GM23338 (cell line): ENCODE measurements around the gene BCL2A1. TPM values are rescaled to one million over a fixed set of nuclear protein-coding genes. Genes with fewer than 3 reads are reported as not detected.

Source experiments
- ATAC-seq: fragments of 200-7000 bp; cut with Tn5 transposase; 3 replicates; pipeline ENCODE4 v1.9.1; 2020
- DNase-seq: peaks from one replicate; pipeline ENCODE4 v3.0.0-alpha.2; 2015; ENCODE audit warnings: low spot score
- H2AFZ ChIP-seq: fragments of 200-600 bp; sonication (generic); 2 replicates; pipeline ENCODE4 v1.8.0; 2016; ENCODE audit warnings: antibody characterized with exemption, mild to moderate bottlenecking, moderate library complexity
- H3F3A ChIP-seq: fragments of 200-600 bp; sonication (generic); replicated peaks from 2 replicates; pipeline ENCODE4 v1.8.0; 2017; ENCODE audit warnings: antibody characterized with exemption, mixed run types, low read depth
- H3K27ac ChIP-seq: fragments of 200-600 bp; sonication (generic); 2 replicates; pipeline ENCODE4 v1.6.1; 2016; ENCODE audit warnings: low read depth
- H3K27me3 ChIP-seq: fragments of 200-600 bp; sonication (generic); 2 replicates; pipeline ENCODE4 v1.8.0; 2016; ENCODE audit warnings: mild to moderate bottlenecking, mixed run types, moderate library complexity; ENCODE audit not compliant: insufficient read depth
- H3K36me3 ChIP-seq: fragments of 200-600 bp; sonication (generic); 2 replicates; pipeline ENCODE4 v1.8.0; 2016; ENCODE audit warnings: mild to moderate bottlenecking; ENCODE audit not compliant: insufficient read depth
- H3K4me1 ChIP-seq: fragments of 200-600 bp; sonication (generic); 2 replicates; pipeline ENCODE4 v1.8.0; 2016; ENCODE audit warnings: mild to moderate bottlenecking, moderate library complexity; ENCODE audit not compliant: insufficient read depth
- H3K4me2 ChIP-seq: fragments of 200-600 bp; sonication (generic); 2 replicates; pipeline ENCODE4 v1.7.1; 2017; ENCODE audit warnings: mixed run types
- H3K4me3 ChIP-seq: fragments of 200-600 bp; sonication (generic); 2 replicates; pipeline ENCODE4 v1.6.1; 2016; ENCODE audit warnings: mixed run types
- H3K79me2 ChIP-seq: fragments of 200-600 bp; sonication (generic); replicated peaks from 2 replicates; pipeline ENCODE4 v1.8.0; 2017; ENCODE audit warnings: mild to moderate bottlenecking; ENCODE audit not compliant: insufficient read depth
- H3K9me2 ChIP-seq: fragments of 200-600 bp; sonication (generic); 2 replicates; pipeline ENCODE4 v1.8.0; 2017; ENCODE audit not compliant: insufficient read depth
- H4K20me1 ChIP-seq: fragments of 200-600 bp; sonication (generic); replicated peaks from 2 replicates; pipeline ENCODE4 v1.8.0; 2017; ENCODE audit warnings: mild to moderate bottlenecking; ENCODE audit not compliant: insufficient read depth
- H3K27ac Mint-ChIP-seq: 2 replicates; pipeline ENCODE4 v1.8.0; 2020; ENCODE audit warnings: inconsistent platforms, mild to moderate bottlenecking, moderate library complexity, mixed read lengths
- H3K27me3 Mint-ChIP-seq: 3 replicates; pipeline ENCODE4 v1.8.0; 2022; ENCODE audit warnings: low read depth, mild to moderate bottlenecking, moderate library complexity, mixed read lengths, inconsistent platforms; ENCODE audit not compliant: insufficient read depth, poor library complexity
- H3K36me3 Mint-ChIP-seq: 3 replicates; pipeline ENCODE4 v1.8.0; 2021; ENCODE audit warnings: low read depth, mild to moderate bottlenecking, inconsistent platforms, moderate library complexity, mixed read lengths
- H3K4me1 Mint-ChIP-seq: 3 replicates; pipeline ENCODE4 v1.8.0; 2020; ENCODE audit warnings: mild to moderate bottlenecking, inconsistent platforms, mixed read lengths
- H3K4me3 Mint-ChIP-seq: 3 replicates; pipeline ENCODE4 v1.8.0; 2021; ENCODE audit warnings: moderate library complexity, mild to moderate bottlenecking, inconsistent platforms, mixed read lengths
- H3K9me3 Mint-ChIP-seq: 3 replicates; pipeline ENCODE4 v1.8.0; 2020; ENCODE audit warnings: moderate library complexity, mild to moderate bottlenecking, inconsistent platforms, mixed read lengths
- EZH2 ChIP-seq: fragments of 200-600 bp; sonication (generic); IDR thresholded peaks from one replicate; pipeline ENCODE4 v1.8.0; 2017; ENCODE audit warnings: antibody characterized with exemption, mild to moderate bottlenecking, low read depth; ENCODE audit not compliant: unreplicated experiment
- EZH2phosphoT487 ChIP-seq: fragments of 200-600 bp; sonication (generic); IDR thresholded peaks from one replicate; pipeline ENCODE4 v1.8.1; 2018; ENCODE audit warnings: antibody characterized with exemption; ENCODE audit not compliant: unreplicated experiment
- JUNB ChIP-seq: IDR thresholded peaks from one replicate; pipeline ENCODE4 v1.6.1; 2016; ENCODE audit warnings: antibody characterized with exemption; ENCODE audit not compliant: unreplicated experiment
- NANOG ChIP-seq: IDR thresholded peaks from 2 replicates; pipeline ENCODE4 v1.6.1; 2016; ENCODE audit warnings: antibody characterized with exemption, borderline replicate concordance
- POLR2AphosphoS5 ChIP-seq: IDR thresholded peaks from 2 replicates; pipeline ENCODE4 v1.6.1; 2016; ENCODE audit warnings: antibody characterized with exemption, low read depth
- STAT1 ChIP-seq: IDR thresholded peaks from one replicate; pipeline ENCODE4 v1.6.1; 2016; ENCODE audit warnings: antibody characterized with exemption; ENCODE audit not compliant: unreplicated experiment
- ZNF331 ChIP-seq: fragments of 250-450 bp; sonication (Bioruptor Pico); IDR thresholded peaks from 2 replicates; pipeline ENCODE4 v1.5.0; 2020; ENCODE audit warnings: low read depth, mild to moderate bottlenecking, moderate library complexity
- polyA plus RNA-seq: library from polyadenylated mRNA; unstranded; fragments of >200 nt; fragmentation: Nextera tagmentation; extraction: Ambion mirVana; gene quantifications from 2 replicates; pipeline ENCODE4 v1.2.1, GENCODE V29; 2016
- total RNA-seq: library from RNA; depleted of rRNA; stranded (reverse); fragments of >200 nt; shearing (Covaris generic); gene quantifications from 2 replicates; pipeline ENCODE4 v1.2.3, GENCODE V29; 2014
- TF ChIP-seq, protein P1 (sequence below): IDR thresholded peaks from one replicate; pipeline ENCODE4 v1.6.1; 2018; ENCODE audit warnings: antibody characterized with exemption; ENCODE audit not compliant: unreplicated experiment
- TF ChIP-seq, protein P2 (sequence below): IDR thresholded peaks from 2 replicates; pipeline ENCODE4 v1.6.1; 2016; ENCODE audit warnings: antibody characterized with exemption
- TF ChIP-seq, protein P3 (sequence below), 2 experiments: fragments of 200-600 bp in 1 of 2; sonication (generic) in 1 of 2; conservative IDR thresholded peaks; 2 replicates each; pipeline versions ENCODE4 v1.5.1 to v1.6.1; 2016 to 2017; ENCODE audit warnings: antibody characterized with exemption in 2 of 2, low read depth in 2 of 2, mild to moderate bottlenecking in 2 of 2, moderate library complexity in 1 of 2

Gene BCL2A1
- total and polyA plus RNA-seq, 2 experiments from 2014 or later: not detected

DNA sequence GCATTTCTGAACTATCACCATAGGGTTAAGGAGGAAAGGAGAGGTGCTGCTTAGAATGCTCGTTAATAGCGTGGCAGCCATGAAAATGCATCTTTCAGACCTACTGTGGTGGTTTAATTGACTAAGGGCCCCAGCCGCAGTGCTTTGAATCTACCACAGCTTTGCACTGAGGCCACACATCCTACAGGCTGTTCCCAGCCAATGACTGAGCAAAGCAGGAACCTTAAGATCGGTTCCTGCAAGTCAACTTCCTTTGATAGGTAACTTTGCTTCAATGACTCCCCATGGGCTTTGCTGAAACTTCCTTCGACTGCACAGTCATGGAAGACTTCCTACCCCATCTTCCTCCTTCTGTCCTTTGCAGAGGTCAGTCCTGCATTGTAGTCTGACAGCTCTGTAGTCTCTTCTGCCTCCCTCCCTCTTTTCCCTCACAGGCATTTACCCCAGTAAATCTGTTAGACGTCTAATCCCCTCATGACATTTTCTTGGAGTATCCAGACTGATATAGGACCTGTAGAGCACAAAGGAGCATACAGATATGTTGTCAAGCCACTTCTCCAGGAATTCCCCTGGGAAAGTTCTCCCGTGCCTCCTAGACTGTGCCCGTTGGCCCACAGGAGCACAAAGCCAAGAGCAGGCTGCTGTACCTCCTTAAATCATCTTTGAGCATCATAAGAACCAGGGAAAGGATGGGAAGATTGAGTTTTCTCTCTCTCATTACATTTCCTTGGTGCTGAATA, 2.6 kb upstream of the BCL2A1 start (continued):
- TF ChIP-seq, protein P1, sequence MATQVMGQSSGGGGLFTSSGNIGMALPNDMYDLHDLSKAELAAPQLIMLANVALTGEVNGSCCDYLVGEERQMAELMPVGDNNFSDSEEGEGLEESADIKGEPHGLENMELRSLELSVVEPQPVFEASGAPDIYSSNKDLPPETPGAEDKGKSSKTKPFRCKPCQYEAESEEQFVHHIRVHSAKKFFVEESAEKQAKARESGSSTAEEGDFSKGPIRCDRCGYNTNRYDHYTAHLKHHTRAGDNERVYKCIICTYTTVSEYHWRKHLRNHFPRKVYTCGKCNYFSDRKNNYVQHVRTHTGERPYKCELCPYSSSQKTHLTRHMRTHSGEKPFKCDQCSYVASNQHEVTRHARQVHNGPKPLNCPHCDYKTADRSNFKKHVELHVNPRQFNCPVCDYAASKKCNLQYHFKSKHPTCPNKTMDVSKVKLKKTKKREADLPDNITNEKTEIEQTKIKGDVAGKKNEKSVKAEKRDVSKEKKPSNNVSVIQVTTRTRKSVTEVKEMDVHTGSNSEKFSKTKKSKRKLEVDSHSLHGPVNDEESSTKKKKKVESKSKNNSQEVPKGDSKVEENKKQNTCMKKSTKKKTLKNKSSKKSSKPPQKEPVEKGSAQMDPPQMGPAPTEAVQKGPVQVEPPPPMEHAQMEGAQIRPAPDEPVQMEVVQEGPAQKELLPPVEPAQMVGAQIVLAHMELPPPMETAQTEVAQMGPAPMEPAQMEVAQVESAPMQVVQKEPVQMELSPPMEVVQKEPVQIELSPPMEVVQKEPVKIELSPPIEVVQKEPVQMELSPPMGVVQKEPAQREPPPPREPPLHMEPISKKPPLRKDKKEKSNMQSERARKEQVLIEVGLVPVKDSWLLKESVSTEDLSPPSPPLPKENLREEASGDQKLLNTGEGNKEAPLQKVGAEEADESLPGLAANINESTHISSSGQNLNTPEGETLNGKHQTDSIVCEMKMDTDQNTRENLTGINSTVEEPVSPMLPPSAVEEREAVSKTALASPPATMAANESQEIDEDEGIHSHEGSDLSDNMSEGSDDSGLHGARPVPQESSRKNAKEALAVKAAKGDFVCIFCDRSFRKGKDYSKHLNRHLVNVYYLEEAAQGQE: no peak
- TF ChIP-seq NANOG (no peak), EZH2phosphoT487 (no peak), STAT1 (no peak), POLR2AphosphoS5 (no peak), ZNF331 (CRISPR knock-in tag) (no peak), JUNB (no peak)
- TF ChIP-seq, protein P2, sequence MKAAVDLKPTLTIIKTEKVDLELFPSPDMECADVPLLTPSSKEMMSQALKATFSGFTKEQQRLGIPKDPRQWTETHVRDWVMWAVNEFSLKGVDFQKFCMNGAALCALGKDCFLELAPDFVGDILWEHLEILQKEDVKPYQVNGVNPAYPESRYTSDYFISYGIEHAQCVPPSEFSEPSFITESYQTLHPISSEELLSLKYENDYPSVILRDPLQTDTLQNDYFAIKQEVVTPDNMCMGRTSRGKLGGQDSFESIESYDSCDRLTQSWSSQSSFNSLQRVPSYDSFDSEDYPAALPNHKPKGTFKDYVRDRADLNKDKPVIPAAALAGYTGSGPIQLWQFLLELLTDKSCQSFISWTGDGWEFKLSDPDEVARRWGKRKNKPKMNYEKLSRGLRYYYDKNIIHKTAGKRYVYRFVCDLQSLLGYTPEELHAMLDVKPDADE: no peak

DNA sequence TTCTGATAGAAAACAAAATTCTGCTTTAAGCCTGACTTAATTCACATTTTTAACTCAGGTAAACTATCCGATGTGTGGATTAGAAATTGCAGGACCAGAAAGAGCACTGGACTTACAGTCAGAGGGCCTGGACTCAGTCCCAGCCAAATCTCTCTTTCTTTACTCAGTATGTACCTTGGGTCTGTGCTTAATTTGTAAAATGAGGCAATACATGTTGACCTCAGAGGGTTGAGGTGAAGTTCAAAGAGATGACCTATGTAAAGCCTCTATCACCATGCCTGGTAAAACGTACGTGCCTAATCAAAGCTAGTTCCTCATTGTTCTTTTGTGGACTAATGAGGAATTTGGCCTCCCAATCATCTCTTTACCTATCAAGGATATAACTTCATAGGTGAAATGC, 1.9 kb upstream of the BCL2A1 start:
- Mint-ChIP-seq H3K36me3 (no peaks in the 10 kb centered on the region), H3K27me3 (peaks cover under 1% of the 10 kb centered on the region), H3K27ac (no peak overlapping the region), H3K4me1 (peaks cover 3% of the 10 kb centered on the region; the same call in 1 of the 3 replicates), H3K4me3 (no peak overlapping the region), H3K9me3 (no peaks in the 10 kb centered on the region)
- Histone ChIP-seq H4K20me1 (no peaks in the 10 kb centered on the region), H3K36me3 (no peaks in the 10 kb centered on the region), H2AFZ (peak overlapping the region; percentile 72; the same call in 1 of the 2 replicates), H3K4me2 (no peak overlapping the region), H3K27ac (no peak overlapping the region), H3K27me3 (no peaks in the 10 kb centered on the region), H3K4me3 (no peak overlapping the region), H3K4me1 (no peaks in the 10 kb centered on the region), H3K9me2 (no peaks in the 10 kb centered on the region), H3F3A (no peaks in the 10 kb centered on the region), H3K79me2 (no peaks in the 10 kb centered on the region)
- no peak for DNase-seq
- no peak for ATAC-seq
- no peak for TF ChIP-seq STAT1
- TF ChIP-seq JUNB: no peak
- no peak for TF ChIP-seq NANOG
- no peak for TF ChIP-seq ZNF331 (CRISPR knock-in tag)
- no peak for TF ChIP-seq EZH2
- TF ChIP-seq, protein P3, sequence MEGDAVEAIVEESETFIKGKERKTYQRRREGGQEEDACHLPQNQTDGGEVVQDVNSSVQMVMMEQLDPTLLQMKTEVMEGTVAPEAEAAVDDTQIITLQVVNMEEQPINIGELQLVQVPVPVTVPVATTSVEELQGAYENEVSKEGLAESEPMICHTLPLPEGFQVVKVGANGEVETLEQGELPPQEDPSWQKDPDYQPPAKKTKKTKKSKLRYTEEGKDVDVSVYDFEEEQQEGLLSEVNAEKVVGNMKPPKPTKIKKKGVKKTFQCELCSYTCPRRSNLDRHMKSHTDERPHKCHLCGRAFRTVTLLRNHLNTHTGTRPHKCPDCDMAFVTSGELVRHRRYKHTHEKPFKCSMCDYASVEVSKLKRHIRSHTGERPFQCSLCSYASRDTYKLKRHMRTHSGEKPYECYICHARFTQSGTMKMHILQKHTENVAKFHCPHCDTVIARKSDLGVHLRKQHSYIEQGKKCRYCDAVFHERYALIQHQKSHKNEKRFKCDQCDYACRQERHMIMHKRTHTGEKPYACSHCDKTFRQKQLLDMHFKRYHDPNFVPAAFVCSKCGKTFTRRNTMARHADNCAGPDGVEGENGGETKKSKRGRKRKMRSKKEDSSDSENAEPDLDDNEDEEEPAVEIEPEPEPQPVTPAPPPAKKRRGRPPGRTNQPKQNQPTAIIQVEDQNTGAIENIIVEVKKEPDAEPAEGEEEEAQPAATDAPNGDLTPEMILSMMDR (conservative IDR thresholded peaks at IDR 0.05; ENCODE audit: low read depth in 2 of 2): no peak
- no peak for TF ChIP-seq EZH2phosphoT487
- TF ChIP-seq, protein P1: no peak
